ENCODE measurements around the gene MAGI2.

The MAGI2 gene

DNA sequence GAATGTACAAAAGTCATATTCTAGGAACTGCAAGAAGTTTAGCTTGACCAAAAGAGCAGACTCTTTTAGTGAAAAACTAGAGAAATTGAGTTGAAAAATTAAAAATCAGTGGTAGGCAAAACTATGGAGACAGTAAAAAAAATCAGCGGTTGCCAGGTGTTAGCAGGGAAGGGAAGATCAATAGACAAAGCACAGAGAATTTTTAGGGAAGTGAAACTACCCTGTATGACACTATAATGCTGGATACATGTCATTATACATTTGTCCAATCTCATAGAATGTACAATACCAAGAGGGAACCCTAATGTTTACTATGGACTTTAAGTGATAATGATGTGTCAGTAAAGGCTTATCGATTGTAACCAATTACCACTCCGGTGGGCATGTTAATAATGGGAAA lies 761.9 kb downstream of the MAGI2 start:
- DNase-seq = no peak

DNA sequence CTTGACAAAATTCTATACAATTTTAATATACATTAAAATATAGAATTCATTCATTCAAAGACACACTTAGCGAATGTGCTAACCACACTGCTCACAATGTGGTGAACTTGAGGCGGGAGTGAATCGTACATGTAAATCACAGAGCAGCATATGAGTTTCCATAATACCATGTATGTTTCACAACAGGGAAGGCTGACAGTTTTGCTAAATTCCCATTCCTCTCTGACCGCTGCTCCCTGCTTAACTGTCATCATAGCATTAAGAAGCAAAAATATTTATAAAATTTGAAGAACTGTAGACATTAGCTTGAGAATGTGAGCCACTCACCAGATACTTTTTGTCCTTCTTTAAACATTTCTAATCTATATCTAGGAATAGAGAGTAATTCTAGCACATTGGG lies 763.3 kb downstream of the MAGI2 start:
- DNase-seq = no peak

DNA sequence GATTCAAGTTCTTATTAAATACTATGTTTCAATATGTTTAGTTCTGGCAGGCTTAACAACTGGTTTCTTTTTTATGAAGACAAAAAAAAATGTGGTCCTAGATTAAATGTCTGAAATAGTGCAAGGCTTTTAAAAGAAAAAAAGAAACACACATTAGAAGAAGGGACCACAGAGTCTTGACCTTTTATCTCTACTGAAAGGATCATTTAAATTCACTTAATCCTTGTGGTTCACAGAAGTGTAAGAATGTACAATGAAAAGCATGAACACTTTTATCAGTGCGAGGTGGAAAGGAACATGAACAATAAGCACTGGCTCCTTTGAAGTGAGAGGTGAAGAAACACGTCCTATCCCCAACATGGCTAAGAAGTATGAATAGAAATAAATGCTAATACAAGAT lies 765.1 kb downstream of the MAGI2 start:
- no peak for DNase-seq

DNA sequence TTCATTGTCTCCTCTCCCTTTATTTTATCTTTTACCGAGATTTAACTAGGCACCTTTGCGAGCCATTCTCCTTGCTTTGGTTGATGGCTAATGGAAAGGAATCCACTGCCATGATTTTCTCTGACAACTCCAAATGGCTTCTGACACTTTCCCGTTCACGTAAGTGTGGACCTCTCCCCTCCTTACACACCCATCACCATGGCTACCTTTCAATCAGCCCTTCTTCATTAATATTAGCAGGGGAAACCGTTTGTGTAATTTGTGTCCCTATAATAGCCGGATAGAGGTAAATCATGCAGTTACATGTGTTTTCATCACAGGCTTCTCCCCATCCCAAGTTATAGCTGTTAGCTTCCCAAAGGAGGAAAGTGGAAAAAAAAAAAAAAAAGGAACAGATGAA lies 767.3 kb downstream of the MAGI2 start:
- DNase-seq = no peak

DNA sequence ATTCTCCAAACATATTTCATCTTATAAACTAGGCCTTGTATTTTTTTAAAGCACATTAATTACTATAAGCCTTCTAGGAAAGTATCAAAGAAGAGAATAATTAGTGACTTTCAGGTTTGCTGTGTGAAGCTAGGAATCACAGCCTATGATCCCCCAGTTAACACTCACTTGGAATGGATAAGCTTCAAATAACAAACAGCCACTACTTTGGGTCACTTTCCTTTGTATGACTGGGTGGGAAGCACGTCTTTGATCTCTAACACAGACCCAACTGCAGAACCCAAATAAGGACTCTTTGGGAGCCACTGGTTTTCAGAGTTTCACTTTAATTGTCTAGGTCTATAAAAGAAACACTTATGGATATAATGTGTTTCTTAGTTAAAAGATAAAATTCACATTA lies 769.3 kb downstream of the MAGI2 start:
- DNase-seq = no peak

DNA sequence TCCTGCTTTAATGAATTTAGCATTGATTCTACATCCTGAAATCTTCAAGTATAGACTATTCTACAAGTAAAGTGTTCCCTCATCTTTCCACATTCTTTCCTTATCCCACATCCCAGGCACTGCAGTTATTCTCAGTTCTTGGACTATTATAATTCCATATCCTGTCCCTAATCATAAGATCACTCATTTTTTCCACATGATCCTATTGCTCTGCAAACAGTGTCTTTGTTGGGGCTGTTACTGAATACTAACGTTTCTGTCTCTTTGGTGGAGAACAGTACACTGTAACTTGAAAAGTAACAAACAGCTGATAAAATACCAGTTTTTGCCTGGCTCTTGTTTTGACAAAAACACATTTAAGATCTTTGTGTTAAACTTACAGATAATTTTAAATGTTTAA lies 769.9 kb downstream of the MAGI2 start:
- no peak for DNase-seq

DNA sequence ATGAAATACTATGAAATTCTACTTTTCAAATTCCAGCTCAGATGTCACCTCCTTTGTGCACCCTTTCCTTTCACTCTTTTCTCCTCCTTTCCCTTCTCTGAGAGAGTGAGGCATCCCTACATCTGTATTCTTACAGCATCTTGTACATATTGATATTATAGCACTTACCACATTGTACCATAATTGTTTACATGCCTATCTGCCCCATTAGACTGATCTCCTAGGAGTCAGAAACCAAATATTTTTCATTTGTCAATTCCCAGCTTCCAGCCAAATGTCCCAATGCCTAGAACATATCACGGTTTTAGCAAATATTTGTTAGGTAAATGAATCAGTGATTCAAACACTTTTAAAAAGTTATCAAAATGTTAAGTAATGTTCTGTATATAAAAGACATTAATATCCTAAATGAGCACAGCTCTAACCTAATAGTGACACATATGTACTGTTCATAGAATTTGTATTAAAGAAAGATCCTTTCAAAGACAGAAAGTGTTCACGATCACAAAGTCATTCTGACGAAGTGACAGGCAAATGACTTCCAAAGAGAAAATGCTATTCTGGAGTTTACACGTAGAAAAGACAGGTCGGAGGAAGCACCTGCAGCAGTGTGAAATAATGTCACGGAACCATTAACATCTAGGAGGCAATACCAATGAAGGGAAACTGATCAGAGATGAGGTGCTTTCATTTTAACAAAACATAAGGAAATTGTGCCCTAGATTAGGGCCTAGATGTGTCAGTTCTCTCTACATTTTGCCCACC lies 774.2 kb downstream of the MAGI2 start:
- no peak for DNase-seq

DNA sequence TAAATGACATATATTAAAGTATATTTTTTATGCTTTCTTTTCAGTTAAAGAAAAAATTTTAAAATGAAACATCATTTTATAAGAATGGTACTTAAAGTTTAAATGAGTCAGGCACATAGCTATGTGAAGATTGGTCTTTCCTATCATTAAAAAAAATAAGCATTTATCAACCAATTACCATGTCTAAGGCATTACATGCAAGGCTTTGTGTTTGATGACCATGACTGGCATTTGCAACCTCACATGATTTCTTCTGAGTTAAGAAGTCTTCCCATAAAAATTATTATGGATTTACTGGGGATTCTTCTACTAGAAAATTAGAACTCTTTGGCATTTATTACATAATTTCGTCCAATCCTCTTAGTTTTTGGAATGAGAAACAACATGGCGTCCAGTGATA lies 776.1 kb downstream of the MAGI2 start:
- no peak for DNase-seq

DNA sequence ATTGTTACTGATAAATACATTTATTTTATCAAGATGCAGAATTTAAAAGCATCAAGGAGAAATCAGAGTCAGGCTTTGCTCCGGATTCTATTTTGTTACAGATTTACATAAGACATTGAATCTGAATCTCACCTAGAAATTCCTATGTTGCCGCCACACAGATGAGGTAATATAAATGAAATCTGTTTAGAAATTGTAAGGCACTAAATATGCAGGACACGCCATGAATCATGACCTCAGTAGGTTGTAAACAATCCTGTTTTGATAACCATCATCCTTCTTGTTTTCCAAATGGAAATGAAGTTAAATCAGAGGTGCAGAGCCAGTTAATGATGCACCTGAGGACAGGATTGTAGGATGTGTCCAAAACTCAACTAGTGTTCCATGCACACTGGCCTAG lies 778.0 kb downstream of the MAGI2 start:
- DNase-seq = no peak

DNA sequence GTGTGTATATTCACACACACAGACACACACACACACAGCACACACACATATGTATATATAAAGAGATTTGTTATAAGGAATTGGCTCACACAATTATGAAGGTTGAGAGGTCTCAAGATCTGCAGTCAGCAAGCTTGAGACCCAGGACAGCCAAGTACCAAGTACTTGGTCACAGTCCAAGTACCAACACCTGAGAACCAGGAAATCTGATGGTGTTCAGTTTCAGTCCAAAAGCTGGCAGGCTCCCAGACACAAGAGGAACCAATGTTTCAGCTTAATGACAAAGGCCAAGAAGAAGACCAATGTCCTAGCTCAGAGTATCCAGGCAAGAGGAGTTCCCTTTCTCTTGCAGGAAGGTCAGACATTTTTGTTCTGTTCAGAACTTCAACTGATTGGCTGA lies 780.2 kb downstream of the MAGI2 start:
- no peak for DNase-seq

DNA sequence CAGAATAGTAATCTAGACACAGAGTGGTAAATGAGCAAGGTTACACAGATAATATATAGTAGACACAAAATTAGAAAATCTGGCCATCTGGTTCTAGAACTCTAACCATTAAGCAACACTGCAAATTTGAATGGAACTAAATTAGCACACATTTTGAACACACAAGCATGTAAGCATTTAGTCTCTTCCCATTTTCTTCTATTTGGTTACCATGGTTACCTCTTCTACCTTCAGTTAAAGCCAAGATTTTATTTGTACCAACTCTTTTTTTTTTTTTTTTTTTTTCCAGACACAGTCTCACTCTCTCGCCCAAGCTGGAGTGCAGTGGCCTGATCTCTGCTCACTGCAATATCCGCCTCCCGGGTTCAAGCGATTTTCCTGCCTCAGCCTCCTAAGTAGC lies 790.5 kb downstream of the MAGI2 start:
- DNase-seq = no peak

DNA sequence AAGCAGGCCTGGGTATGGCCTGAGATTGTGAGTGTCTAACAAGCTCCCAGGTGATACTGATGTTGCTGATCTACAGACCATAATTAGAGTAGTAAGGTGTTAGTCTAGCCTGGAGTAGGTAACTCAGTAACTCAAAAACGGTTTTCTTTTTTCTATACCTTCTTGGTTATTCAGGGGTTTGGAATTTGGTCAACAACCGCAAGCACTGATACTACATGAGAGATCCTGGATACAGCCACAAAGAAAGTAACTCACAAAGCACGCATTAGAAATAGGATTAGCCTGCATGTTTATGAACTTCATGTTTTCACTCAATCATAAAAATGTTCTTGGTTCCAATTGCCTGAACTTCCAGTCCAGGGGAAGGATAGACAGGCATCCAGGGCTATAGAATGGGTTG lies 803.5 kb downstream of the MAGI2 start:
- no peak for DNase-seq

DNA sequence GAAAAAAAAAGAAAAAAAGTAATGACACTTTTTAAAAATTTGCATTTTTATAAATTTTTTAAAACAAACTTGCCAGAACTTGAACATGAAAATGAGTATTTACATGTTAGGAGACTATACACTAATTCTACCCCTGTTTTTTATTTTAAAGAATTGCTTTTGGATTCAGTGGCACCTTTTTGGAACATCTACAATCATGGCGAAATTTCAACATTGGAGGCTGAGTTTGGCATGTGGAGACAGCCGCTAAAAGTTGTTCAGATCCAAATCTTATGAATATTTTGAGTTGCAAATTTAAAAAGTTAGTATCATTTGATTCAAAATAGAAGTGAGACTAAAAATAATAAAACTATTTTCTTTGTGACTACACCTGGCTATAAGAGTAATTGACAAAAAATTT lies 804.2 kb downstream of the MAGI2 start:
- no peak for DNase-seq

DNA sequence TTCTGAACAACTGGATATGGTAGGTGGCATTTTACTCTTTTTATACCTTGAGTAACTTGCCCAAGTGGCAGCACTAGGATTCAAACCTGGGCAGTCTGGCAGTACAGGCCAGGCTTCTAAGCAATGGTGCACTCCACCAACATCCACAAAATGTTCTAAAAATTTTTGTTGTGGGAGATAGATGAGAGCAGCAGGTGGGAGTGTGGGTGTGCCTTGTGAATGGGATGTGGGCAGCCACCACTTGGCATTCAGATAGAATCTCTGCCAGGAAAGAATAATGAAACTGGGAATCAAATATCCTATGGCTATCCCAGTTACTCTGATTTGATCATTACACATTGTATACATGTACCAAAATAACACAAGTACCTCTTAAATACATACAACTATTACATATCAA lies 810.7 kb downstream of the MAGI2 start:
- DNase-seq = no peak

DNA sequence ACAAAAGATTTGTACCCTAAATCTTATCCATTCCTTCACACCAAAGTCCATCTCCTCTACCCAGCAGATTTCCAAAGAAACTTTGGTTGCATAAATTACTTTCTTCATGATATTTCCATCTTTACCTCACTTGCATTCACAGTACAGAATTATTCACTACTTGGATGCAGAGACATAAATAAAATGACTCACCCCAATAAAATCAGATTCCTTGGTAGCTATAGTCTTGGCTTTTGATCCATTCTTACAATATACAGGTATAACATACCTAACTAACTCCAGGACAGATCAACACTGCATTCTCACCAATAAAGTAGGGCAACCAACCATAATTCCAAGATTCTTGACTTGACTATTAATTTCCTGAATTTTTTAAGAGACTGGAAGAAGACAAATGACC lies 815.1 kb downstream of the MAGI2 start:
- no peak for DNase-seq

DNA sequence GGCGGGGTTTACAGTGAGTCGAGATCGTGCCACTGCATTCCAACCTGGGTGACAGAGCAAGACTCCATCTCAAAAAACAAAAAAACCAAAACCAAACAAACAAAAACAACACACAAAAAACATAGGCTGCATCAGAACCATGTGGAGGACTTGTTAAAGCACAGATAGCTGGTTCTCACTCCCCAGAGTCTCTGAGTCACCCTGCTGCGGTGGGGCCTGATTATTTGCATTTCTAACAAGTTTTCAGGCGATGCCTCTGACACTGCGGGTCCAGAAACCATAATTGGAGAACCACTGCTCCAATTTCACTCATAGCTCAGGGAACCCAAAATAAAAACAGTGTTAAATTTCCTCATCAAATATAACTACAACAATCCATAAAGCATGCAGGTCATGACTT lies 816.7 kb downstream of the MAGI2 start:
- no peak for DNase-seq

DNA sequence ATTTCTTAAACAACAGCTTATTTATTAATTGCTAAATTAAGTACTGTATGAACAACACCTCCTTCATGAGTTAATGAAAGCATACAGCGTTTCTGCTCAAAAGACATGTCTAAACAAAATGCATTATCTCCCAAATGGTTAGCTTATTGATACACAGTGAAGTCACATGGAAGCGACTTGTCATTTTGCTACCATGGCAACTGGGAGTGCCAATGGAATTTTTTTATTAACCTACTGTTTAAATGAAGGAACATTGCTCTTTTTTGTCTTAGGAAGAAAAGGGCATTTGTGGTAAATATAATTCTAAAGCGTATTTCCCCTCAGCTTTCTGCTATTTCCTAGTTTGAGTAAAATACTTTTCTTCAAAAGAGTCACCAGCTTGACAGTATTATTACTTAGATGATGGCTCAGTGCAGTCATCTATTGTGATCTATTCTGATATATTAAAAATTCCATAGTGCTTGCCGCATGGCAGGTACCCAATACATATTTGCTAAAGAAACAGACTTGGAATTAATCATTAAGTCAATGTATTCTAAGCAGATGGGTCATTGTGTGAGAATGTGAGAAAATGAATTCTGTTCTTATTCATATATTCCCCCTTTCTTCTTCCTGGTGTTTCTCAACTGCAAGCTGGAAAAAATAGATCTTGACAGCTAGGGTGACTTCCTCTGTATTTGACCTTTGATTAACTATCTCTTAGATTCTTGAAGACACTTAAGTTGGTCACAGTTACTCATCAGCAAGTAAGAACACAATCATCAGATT lies 818.3 kb downstream of the MAGI2 start:
- DNase-seq = no peak

DNA sequence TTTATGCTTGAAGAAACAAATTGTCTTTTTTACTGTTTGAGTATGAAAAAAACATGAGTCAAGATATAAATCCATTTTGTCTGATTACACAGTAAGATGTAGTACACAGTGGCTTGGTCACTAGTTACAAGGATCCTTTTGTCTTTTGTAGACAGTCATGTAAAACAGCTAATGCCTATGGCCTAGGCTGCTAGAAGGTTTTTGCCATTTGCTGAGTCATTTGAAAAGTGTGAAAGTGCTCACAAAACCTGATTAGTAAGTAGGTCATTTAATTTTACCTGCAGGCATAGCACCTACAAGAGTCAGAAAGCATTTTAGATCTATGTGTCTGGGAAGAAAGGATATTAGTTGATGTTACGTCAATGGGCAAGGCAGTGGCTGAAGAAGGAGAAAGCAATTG lies 819.4 kb downstream of the MAGI2 start:
- no peak for DNase-seq

DNA sequence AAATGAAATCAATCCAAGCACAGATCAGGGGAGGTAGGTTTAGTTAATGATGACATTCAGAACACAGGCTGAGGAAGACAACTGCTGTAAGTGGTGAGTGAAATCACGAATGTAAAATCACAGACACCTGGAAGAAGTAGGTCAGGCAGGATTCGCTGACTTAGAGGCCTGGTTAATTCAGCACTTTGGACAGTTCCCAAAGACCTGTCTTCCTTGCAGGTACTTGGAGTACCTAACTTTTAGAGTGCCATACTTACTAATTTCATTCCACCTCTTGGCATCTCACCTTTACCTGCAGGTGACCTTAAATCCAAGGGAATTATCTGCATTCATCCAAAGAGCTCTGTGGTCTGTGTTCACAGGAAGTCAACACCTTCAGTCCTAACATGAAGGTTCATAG lies 832.5 kb downstream of the MAGI2 start:
- DNase-seq = no peak

DNA sequence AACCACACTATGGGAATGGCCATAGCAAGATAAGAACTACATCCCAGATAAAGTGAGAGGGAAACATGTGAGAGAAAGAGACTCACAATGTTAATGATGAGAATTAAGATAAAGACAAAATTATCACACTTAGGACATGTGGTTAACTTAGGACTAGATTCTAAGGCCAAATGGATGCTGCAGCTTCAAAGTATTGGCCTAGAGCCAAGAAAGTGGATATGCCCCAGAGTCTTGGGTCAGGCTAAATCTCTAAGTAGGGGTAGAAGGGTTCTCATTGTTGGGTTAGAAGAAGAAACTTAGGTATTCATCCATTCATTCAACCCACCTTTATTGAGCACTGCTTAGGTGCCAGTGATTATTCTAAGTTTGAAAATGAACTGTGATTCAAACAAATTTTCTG lies 836.9 kb downstream of the MAGI2 start:
- DNase-seq = no peak

DNA sequence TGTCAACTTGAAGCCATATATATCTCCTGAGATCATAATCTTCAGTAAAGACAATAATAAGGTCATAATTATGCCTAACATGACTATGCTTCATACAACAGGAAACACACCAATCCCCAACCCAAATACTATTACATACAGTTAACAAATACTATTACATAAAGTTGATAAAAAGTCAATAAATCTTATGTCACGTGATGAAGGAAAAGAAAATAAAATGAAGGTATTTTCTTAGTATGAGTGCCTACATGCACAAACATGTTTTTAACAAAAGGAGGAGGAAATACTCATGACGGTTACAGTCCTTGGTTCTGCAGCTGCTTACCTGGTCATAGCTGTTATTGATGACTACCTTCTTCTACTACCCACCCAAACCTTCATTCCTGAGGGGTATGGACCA lies 844.2 kb downstream of the MAGI2 start:
- no peak for DNase-seq

DNA sequence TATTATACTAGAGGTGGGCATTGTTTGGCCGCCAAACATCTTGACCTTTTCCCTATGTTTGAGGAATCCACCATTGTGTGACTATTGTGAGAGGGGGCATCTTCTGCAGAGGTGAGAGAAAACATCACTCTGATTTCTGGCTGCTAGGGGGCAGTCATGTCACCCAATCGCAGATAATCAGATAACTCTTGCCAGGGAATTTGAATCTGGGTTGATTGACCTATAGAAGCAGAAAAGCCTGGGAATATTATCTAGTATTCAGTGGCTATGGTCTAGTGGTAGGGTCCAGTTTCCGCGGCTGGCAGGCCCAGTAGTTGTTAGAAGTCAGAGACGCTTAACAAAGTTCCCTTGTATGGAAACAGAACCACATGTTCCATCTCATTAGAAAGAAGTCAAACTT lies 846.4 kb downstream of the MAGI2 start:
- DNase-seq = no peak

DNA sequence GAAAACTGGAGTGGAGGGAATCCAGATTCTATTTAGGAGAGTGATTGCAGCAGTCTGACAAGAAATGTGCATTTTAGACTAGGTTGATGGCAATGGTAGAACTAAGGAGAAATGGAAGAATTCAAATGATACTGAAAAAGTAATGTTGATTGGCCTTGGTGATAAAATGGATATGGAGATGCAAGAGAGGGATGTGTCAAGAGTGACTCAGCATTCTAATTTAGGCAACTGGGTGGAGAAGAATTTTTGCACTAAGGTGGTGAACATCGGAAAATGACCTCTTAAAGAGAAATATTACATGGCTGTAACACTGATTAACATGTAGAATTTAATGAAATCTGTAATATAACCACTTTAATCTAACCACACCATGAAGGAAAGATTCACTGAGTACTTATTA lies 848.3 kb downstream of the MAGI2 start:
- no peak for DNase-seq

DNA sequence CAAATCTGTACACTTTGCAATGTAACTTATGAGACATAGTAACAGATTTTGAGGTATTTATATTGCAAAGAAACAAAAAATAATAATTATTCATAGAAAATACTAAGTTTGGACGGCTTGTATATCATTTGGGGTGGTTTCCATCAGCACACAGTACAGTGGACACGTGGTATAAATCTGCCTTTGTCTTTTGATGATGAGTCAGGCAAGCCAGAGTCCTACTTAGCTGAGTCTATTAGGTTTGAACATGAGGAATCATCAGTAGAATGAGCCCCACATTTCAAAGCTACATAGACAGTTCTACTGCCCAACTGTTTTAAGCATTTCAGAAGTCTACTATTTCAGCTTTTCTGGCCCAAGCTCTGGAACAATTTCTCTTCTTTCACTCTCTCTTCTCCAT lies 851.7 kb downstream of the MAGI2 start:
- no peak for DNase-seq

DNA sequence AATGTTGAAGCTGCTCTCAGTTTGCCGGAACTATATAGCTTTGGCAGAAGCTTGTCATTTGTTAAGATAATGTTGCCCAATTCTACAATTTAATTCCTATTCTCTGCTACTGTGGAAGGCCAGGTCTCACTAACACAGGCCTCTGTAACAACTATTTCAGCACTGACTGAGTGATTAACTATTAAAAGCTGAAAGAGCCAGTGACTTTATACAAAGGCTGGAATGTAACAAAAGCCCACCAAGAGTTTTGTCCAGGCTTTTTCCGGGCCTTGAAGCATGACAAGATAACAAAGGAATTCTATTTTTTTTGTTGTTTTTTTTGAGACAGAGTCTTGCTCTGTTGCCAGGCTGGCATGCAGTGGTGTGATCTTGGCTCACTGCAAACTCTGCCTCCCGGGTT lies 859.3 kb downstream of the MAGI2 start:
- DNase-seq = no peak

Measured in activated T-cell treated with anti-CD3 and anti-CD28 coated beads, Interleukin-2, amount 50 U/mL, for 48 hours (primary cell).